ENCODE measurements around the gene NCOA1.
"Not testable (repeated sequence)": the region's sequence is repeated elsewhere in the genome, so short reads cannot be mapped to it uniquely, and the experiment has no call there.

NCOA1 gene

GRCh38 chr2:24594283-24594682 is 103.2 kb downstream of the NCOA1 start:
- no peak for DNase-seq (ENCODE audit: low spot score)
- H2BK12ac ChIP-seq (ENCODE audit: low read length), result no peak overlapping the region
- H3K36me3 ChIP-seq (replicated peaks in 1 of 2; ENCODE audit: control insufficient read depth in 2 of 2, insufficient read depth in 2 of 2, low read length in 2 of 2), result no peaks in the 10 kb centered on the region
- H4K91ac ChIP-seq (ENCODE audit: low read depth, low read length, poor library complexity), result no peak overlapping the region
- no peaks in the 10 kb centered on the region for H3K4me1 ChIP-seq (ENCODE audit: control insufficient read depth in 2 of 2, insufficient read depth in 1 of 2, low read depth in 1 of 2, low read length in 2 of 2)
- H3K79me1 ChIP-seq (ENCODE audit: low read depth, low read length), result no peaks in the 10 kb centered on the region
- H3K9ac ChIP-seq (ENCODE audit: low read depth, low read length, poor library complexity), result no peak overlapping the region
- H4K8ac ChIP-seq (ENCODE audit: low read depth, low read length), result no peak overlapping the region
- H3K27ac ChIP-seq (replicated peaks; ENCODE audit: low read length), result no peak overlapping the region
- H3K27me3 ChIP-seq (ENCODE audit: control insufficient read depth in 3 of 3, insufficient read depth in 3 of 3, low read depth in 1 of 3, low read length in 3 of 3), result no peaks in the 10 kb centered on the region
- no peak overlapping the region for H3K18ac ChIP-seq (ENCODE audit: low read length)
- H2BK120ac ChIP-seq (ENCODE audit: low read depth, low read length), result no peak overlapping the region
- no peak overlapping the region for H3K14ac ChIP-seq (ENCODE audit: low read length)
- H2BK5ac ChIP-seq (ENCODE audit: low read length), result no peak overlapping the region
- no CpG with 5 or more reads among the region's 2 CpGs for WGBS, 2 donors (ENCODE audit: extremely low coverage in 2 of 2, insufficient read length in 2 of 2, insufficient replicate concordance in 1 of 2)
- no peak overlapping the region for H2AFZ ChIP-seq (ENCODE audit: low read length)
- no peak overlapping the region for H3K4me3 ChIP-seq (ENCODE audit: low read length in 2 of 2)
- no peaks in the 10 kb centered on the region for H3K9me3 ChIP-seq (replicated peaks in 1 of 2; ENCODE audit: control insufficient read depth in 2 of 2, insufficient read depth in 1 of 2, low read depth in 1 of 2, low read length in 2 of 2)
- H3K23ac ChIP-seq (ENCODE audit: low read depth, low read length, poor library complexity), result no peak overlapping the region
- H2AK5ac ChIP-seq (ENCODE audit: low read depth, low read length), result no peak overlapping the region
- no peak overlapping the region for H2BK15ac ChIP-seq (ENCODE audit: low read length)
- no peak overlapping the region for H3K4ac ChIP-seq (ENCODE audit: low read length)
- no peak overlapping the region for H3K4me2 ChIP-seq (ENCODE audit: insufficient read depth, low read length, poor library complexity, severe bottlenecking)

- no peak overlapping the region for H3K14ac ChIP-seq (ENCODE audit: low read length)
- H4K91ac ChIP-seq (ENCODE audit: low read depth, low read length, poor library complexity), result no peak overlapping the region
- H3K27ac ChIP-seq (replicated peaks; ENCODE audit: low read length), result no peak overlapping the region
- no peak overlapping the region for H3K4me2 ChIP-seq (ENCODE audit: insufficient read depth, low read length, poor library complexity, severe bottlenecking)
- H3K9ac ChIP-seq (ENCODE audit: low read depth, low read length, poor library complexity), result no peak overlapping the region
- H3K23ac ChIP-seq (ENCODE audit: low read depth, low read length, poor library complexity), result no peak overlapping the region
- no peak overlapping the region for H3K4me3 ChIP-seq (ENCODE audit: low read length in 2 of 2)
- H3K79me1 ChIP-seq (ENCODE audit: low read depth, low read length), result no peaks in the 10 kb centered on the region
- no peak overlapping the region for H3K18ac ChIP-seq (ENCODE audit: low read length)
- no peaks in the 10 kb centered on the region for H3K36me3 ChIP-seq (replicated peaks in 1 of 2; ENCODE audit: control insufficient read depth in 2 of 2, insufficient read depth in 2 of 2, low read length in 2 of 2)
- H3K9me3 ChIP-seq (replicated peaks in 1 of 2; ENCODE audit: control insufficient read depth in 2 of 2, insufficient read depth in 1 of 2, low read depth in 1 of 2, low read length in 2 of 2), result no peaks in the 10 kb centered on the region
- no peak overlapping the region for H2BK5ac ChIP-seq (ENCODE audit: low read length)
- no peak overlapping the region for H3K4ac ChIP-seq (ENCODE audit: low read length)
- H4K8ac ChIP-seq (ENCODE audit: low read depth, low read length), result no peak overlapping the region
- DNase-seq (ENCODE audit: low spot score), result no peak
- H2AFZ ChIP-seq (ENCODE audit: low read length), result no peak overlapping the region
- no CpG with 5 or more reads among the region's 2 CpGs for WGBS, 2 donors (ENCODE audit: extremely low coverage in 2 of 2, insufficient read length in 2 of 2, insufficient replicate concordance in 1 of 2)
- no peaks in the 10 kb centered on the region for H3K4me1 ChIP-seq (ENCODE audit: control insufficient read depth in 2 of 2, insufficient read depth in 1 of 2, low read depth in 1 of 2, low read length in 2 of 2)
- no peak overlapping the region for H2AK5ac ChIP-seq (ENCODE audit: low read depth, low read length)
- no peak overlapping the region for H2BK120ac ChIP-seq (ENCODE audit: low read depth, low read length)
- no peaks in the 10 kb centered on the region for H3K27me3 ChIP-seq (ENCODE audit: control insufficient read depth in 3 of 3, insufficient read depth in 3 of 3, low read depth in 1 of 3, low read length in 3 of 3)
- no peak overlapping the region for H2BK12ac ChIP-seq (ENCODE audit: low read length)
- H2BK15ac ChIP-seq (ENCODE audit: low read length), result no peak overlapping the region
Observed at GRCh38 chr2:24597181-24597870, 106.3 kb downstream of the NCOA1 start.

- H3K27me3 ChIP-seq (ENCODE audit: control insufficient read depth in 3 of 3, insufficient read depth in 3 of 3, low read depth in 1 of 3, low read length in 3 of 3); H3K4ac ChIP-seq (ENCODE audit: low read length); H2BK5ac ChIP-seq (ENCODE audit: low read length); H3K9ac ChIP-seq (ENCODE audit: low read depth, low read length, poor library complexity); H2AK5ac ChIP-seq (ENCODE audit: low read depth, low read length); H3K27ac ChIP-seq (replicated peaks; ENCODE audit: low read length); H2AFZ ChIP-seq (ENCODE audit: low read length); H3K23ac ChIP-seq (ENCODE audit: low read depth, low read length, poor library complexity); H3K9me3 ChIP-seq (replicated peaks in 1 of 2; ENCODE audit: control insufficient read depth in 2 of 2, insufficient read depth in 1 of 2, low read depth in 1 of 2, low read length in 2 of 2); H3K18ac ChIP-seq (ENCODE audit: low read length); H3K4me3 ChIP-seq (ENCODE audit: low read length in 2 of 2); H3K79me1 ChIP-seq (ENCODE audit: low read depth, low read length); H3K4me2 ChIP-seq (ENCODE audit: insufficient read depth, low read length, poor library complexity, severe bottlenecking); H2BK15ac ChIP-seq (ENCODE audit: low read length); H2BK120ac ChIP-seq (ENCODE audit: low read depth, low read length); H3K36me3 ChIP-seq (replicated peaks in 1 of 2; ENCODE audit: control insufficient read depth in 2 of 2, insufficient read depth in 2 of 2, low read length in 2 of 2); DNase-seq (ENCODE audit: low spot score); H3K14ac ChIP-seq (ENCODE audit: low read length); H2BK12ac ChIP-seq (ENCODE audit: low read length); H4K91ac ChIP-seq (ENCODE audit: low read depth, low read length, poor library complexity); H4K8ac ChIP-seq (ENCODE audit: low read depth, low read length); H3K4me1 ChIP-seq (ENCODE audit: control insufficient read depth in 2 of 2, insufficient read depth in 1 of 2, low read depth in 1 of 2, low read length in 2 of 2): not testable (repeated sequence)
- no CpG with 5 or more reads among the region's 6 CpGs for WGBS, 2 donors (ENCODE audit: extremely low coverage in 2 of 2, insufficient read length in 2 of 2, insufficient replicate concordance in 1 of 2)
Observed at GRCh38 chr2:24600140-24600539, 109.1 kb downstream of the NCOA1 start.

- Histone ChIP-seq H3K4me1 (ENCODE audit: control insufficient read depth in 2 of 2, insufficient read depth in 1 of 2, low read depth in 1 of 2, low read length in 2 of 2) (peaks cover 0 to 2% of the 10 kb centered on the region in 2 donors), H2BK5ac (ENCODE audit: low read length) (no peak overlapping the region), H3K79me1 (ENCODE audit: low read depth, low read length) (peaks cover 3% of the 10 kb centered on the region), H3K14ac (ENCODE audit: low read length) (no peak overlapping the region), H3K23ac (ENCODE audit: low read depth, low read length, poor library complexity) (no peak overlapping the region), H3K36me3 (replicated peaks in 1 of 2; ENCODE audit: control insufficient read depth in 2 of 2, insufficient read depth in 2 of 2, low read length in 2 of 2) (no peaks in the 10 kb centered on the region), H3K4ac (ENCODE audit: low read length) (no peak overlapping the region), H3K4me2 (ENCODE audit: insufficient read depth, low read length, poor library complexity, severe bottlenecking) (no peak overlapping the region), H4K91ac (ENCODE audit: low read depth, low read length, poor library complexity) (no peak overlapping the region), H2BK120ac (ENCODE audit: low read depth, low read length) (no peak overlapping the region), H2BK12ac (ENCODE audit: low read length) (no peak overlapping the region), H3K27ac (replicated peaks; ENCODE audit: low read length) (no peak overlapping the region), H2AK5ac (ENCODE audit: low read depth, low read length) (no peak overlapping the region), H2BK15ac (ENCODE audit: low read length) (no peak overlapping the region), H2AFZ (ENCODE audit: low read length) (no peak overlapping the region), H3K9ac (ENCODE audit: low read depth, low read length, poor library complexity) (no peak overlapping the region), H3K27me3 (ENCODE audit: control insufficient read depth in 3 of 3, insufficient read depth in 3 of 3, low read depth in 1 of 3, low read length in 3 of 3) (no peaks in the 10 kb centered on the region), H4K8ac (ENCODE audit: low read depth, low read length) (no peak overlapping the region), H3K4me3 (ENCODE audit: low read length in 2 of 2) (no peak overlapping the region), H3K9me3 (replicated peaks in 1 of 2; ENCODE audit: control insufficient read depth in 2 of 2, insufficient read depth in 1 of 2, low read depth in 1 of 2, low read length in 2 of 2) (peaks cover 0 to 9% of the 10 kb centered on the region in 2 donors), H3K18ac (ENCODE audit: low read length) (no peak overlapping the region)
- no CpG with 5 or more reads among the region's 3 CpGs for WGBS, 2 donors (ENCODE audit: extremely low coverage in 2 of 2, insufficient read length in 2 of 2, insufficient replicate concordance in 1 of 2)
- DNase-seq (ENCODE audit: low spot score), result no peak
Observed at GRCh38 chr2:24611631-24612030, 120.6 kb downstream of the NCOA1 start.
